Activated T-cell treated with anti-CD3 and anti-CD28 coated beads, Interleukin-2, amount 50 U/mL, for 24 hours (primary cell): ENCODE data around the gene SCYL1.
"Not testable (repeated sequence)": the region's sequence is repeated elsewhere in the genome, so short reads cannot be mapped to it uniquely, and the experiment has no call there.

ENCODE experiments used
- DNase-seq: peaks from one replicate; pipeline ENCODE4 v3.0.0-alpha.2; 2020
- H3K27ac Mint-ChIP-seq: 2 replicates; pipeline ENCODE4 v1.8.0; 2020; ENCODE audit warnings: mild to moderate bottlenecking, mixed read lengths
- H3K27me3 Mint-ChIP-seq: 2 replicates; pipeline ENCODE4 v1.8.0; 2020; ENCODE audit warnings: mixed read lengths
- H3K36me3 Mint-ChIP-seq: 2 replicates; pipeline ENCODE4 v1.8.0; 2020; ENCODE audit warnings: low read depth, mixed read lengths
- H3K4me1 Mint-ChIP-seq: 2 replicates; pipeline ENCODE4 v1.8.0; 2020; ENCODE audit warnings: low read depth, mixed read lengths
- H3K4me3 Mint-ChIP-seq: 2 replicates; pipeline ENCODE4 v1.8.0; 2020; ENCODE audit warnings: mild to moderate bottlenecking, moderate library complexity, mixed read lengths
- H3K9me3 Mint-ChIP-seq: 2 replicates; pipeline ENCODE4 v1.8.0; 2020; ENCODE audit warnings: mixed read lengths

The SCYL1 gene

GRCh38 chr11:65500387-65501185, 24.3 kb upstream of the SCYL1 start:
- Mint-ChIP-seq H3K9me3 (no peaks in the 10 kb centered on the region), H3K36me3 (peaks cover 8% of the 10 kb centered on the region), H3K27ac (no peak overlapping the region), H3K27me3 (no peaks in the 10 kb centered on the region), H3K4me1 (peaks cover 38% of the 10 kb centered on the region), H3K4me3 (no peak overlapping the region)
- DNase-seq: peak; percentile 73

GRCh38 chr11:65501186-65501471, 23.8 kb upstream of the SCYL1 start:
- Mint-ChIP-seq H3K9me3 (no peaks in the 10 kb centered on the region), H3K27me3 (no peaks in the 10 kb centered on the region), H3K27ac (no peak overlapping the region), H3K4me3 (no peak overlapping the region), H3K4me1 (peaks cover 39% of the 10 kb centered on the region), H3K36me3 (peaks cover 8% of the 10 kb centered on the region)
- DNase-seq: no peak

- no peak overlapping the region for H3K27ac Mint-ChIP-seq
- DNase-seq: no peak
Observed at GRCh38 chr11:65501472-65502273, 23.2 kb upstream of the SCYL1 start.

GRCh38 chr11:65502274-65502554, 22.7 kb upstream of the SCYL1 start:
- Mint-ChIP-seq H3K9me3 (no peaks in the 10 kb centered on the region), H3K27ac (no peak overlapping the region), H3K27me3 (no peaks in the 10 kb centered on the region), H3K36me3 (peaks cover 8% of the 10 kb centered on the region), H3K4me3 (no peak overlapping the region), H3K4me1 (peaks cover 39% of the 10 kb centered on the region)
- no peak for DNase-seq

More at GRCh38 chr11:65501472-65502273, 23.2 kb upstream of the SCYL1 start:
- Mint-ChIP-seq H3K4me1 (peaks cover 39% of the 10 kb centered on the region), H3K36me3 (peaks cover 8% of the 10 kb centered on the region), H3K27me3 (no peaks in the 10 kb centered on the region), H3K9me3 (no peaks in the 10 kb centered on the region), H3K4me3 (no peak overlapping the region)

GRCh38 chr11:65502555-65503367, 22.1 kb upstream of the SCYL1 start:
- peaks cover 6% of the 10 kb centered on the region for H3K36me3 Mint-ChIP-seq
- H3K9me3 Mint-ChIP-seq: no peaks in the 10 kb centered on the region
- peaks cover 43% of the 10 kb centered on the region for H3K4me1 Mint-ChIP-seq
- no peak overlapping the region for H3K4me3 Mint-ChIP-seq
- no peaks in the 10 kb centered on the region for H3K27me3 Mint-ChIP-seq
- DNase-seq: no peak
- no peak overlapping the region for H3K27ac Mint-ChIP-seq

GRCh38 chr11:65503368-65503948, 21.4 kb upstream of the SCYL1 start:
- Mint-ChIP-seq H3K27me3 (no peaks in the 10 kb centered on the region), H3K27ac (no peak overlapping the region), H3K4me1 (peaks cover 47% of the 10 kb centered on the region), H3K4me3 (no peak overlapping the region), H3K9me3 (no peaks in the 10 kb centered on the region), H3K36me3 (no peaks in the 10 kb centered on the region)
- no peak for DNase-seq

- Mint-ChIP-seq H3K27me3 (no peaks in the 10 kb centered on the region), H3K4me3 (no peak overlapping the region), H3K9me3 (no peaks in the 10 kb centered on the region), H3K36me3 (no peaks in the 10 kb centered on the region), H3K27ac (no peak overlapping the region), H3K4me1 (peaks cover 47% of the 10 kb centered on the region)
- DNase-seq: no peak
Observed at GRCh38 chr11:65503949-65504673, 20.8 kb upstream of the SCYL1 start.

GRCh38 chr11:65504674-65505465, 20.0 kb upstream of the SCYL1 start:
- Mint-ChIP-seq H3K36me3 (no peaks in the 10 kb centered on the region), H3K4me1 (peaks cover 51% of the 10 kb centered on the region), H3K27me3 (no peaks in the 10 kb centered on the region), H3K9me3 (no peaks in the 10 kb centered on the region), H3K27ac (no peak overlapping the region), H3K4me3 (no peak overlapping the region)
- no peak for DNase-seq

GRCh38 chr11:65505466-65506289, 19.2 kb upstream of the SCYL1 start:
- Mint-ChIP-seq H3K4me3 (no peak overlapping the region), H3K9me3 (no peaks in the 10 kb centered on the region), H3K27me3 (no peaks in the 10 kb centered on the region), H3K36me3 (no peaks in the 10 kb centered on the region), H3K27ac (no peak overlapping the region), H3K4me1 (peaks cover 54% of the 10 kb centered on the region)
- no peak for DNase-seq

- H3K4me3 Mint-ChIP-seq: no peak overlapping the region
- H3K36me3 Mint-ChIP-seq: no peaks in the 10 kb centered on the region
- DNase-seq: no peak
- no peak overlapping the region for H3K27ac Mint-ChIP-seq
- H3K4me1 Mint-ChIP-seq: peaks cover 57% of the 10 kb centered on the region
- H3K27me3 Mint-ChIP-seq: no peaks in the 10 kb centered on the region
- H3K9me3 Mint-ChIP-seq: no peaks in the 10 kb centered on the region
Observed at GRCh38 chr11:65506290-65506771, 18.6 kb upstream of the SCYL1 start.

GRCh38 chr11:65506772-65507505, 17.9 kb upstream of the SCYL1 start:
- H3K27me3 Mint-ChIP-seq: no peaks in the 10 kb centered on the region
- no peak for DNase-seq
- no peak overlapping the region for H3K27ac Mint-ChIP-seq
- no peaks in the 10 kb centered on the region for H3K9me3 Mint-ChIP-seq
- peaks cover 57% of the 10 kb centered on the region for H3K4me1 Mint-ChIP-seq
- H3K36me3 Mint-ChIP-seq: no peaks in the 10 kb centered on the region
- no peak overlapping the region for H3K4me3 Mint-ChIP-seq

GRCh38 chr11:65512311-65512710, 12.6 kb upstream of the SCYL1 start:
- H3K4me1 Mint-ChIP-seq: peaks cover 31% of the 10 kb centered on the region
- not testable (repeated sequence) for H3K4me3 Mint-ChIP-seq

More at GRCh38 chr11:65512311-65512710, 12.6 kb upstream of the SCYL1 start:
- not testable (repeated sequence) for H3K27ac Mint-ChIP-seq, DNase-seq, H3K9me3 Mint-ChIP-seq, H3K36me3 Mint-ChIP-seq, H3K27me3 Mint-ChIP-seq
